Measurements from ENCODE around the gene PCK1.
A peak's percentile ranks its signal among the peaks of the same experiment; 100 is the strongest.

PCK1 gene

DNA sequence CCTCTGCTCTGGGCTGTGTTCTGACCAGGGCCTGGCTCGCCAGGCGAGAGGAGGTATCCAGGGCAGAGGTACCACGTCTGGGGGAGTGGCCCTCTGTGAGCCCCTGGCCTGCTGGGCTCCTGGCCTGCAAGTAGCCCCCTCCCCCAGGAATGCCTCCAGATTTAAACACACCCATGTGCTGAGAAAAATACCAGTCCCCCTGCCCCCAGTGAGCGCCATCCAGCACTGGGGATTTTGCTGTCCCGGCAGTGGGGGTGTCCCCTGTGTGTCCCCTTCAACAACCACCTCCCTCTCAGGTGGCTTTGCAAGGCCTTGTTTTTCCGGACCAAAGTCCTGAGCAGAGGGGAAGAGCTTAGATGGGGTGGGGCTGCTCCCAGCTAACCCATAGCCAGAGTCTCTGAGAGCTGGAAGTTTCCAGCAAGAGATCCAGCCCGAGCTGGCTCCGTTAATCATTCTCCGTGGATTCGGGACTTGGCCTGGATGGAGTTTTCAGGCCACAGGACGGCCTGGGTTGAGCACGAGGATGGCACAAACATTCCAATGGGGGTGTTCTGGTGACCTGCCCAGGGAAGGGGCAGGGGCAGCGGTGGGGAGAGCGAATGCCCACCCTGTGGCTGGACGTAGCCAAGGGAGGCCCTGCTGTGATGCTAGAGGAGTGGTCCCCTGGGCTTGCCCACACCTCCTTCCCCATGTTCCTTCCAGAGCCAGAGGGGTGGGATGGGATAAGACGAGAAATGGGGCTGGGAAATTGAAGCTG, 29.0 kb downstream of the PCK1 start:
- no peak for DNase-seq

DNA sequence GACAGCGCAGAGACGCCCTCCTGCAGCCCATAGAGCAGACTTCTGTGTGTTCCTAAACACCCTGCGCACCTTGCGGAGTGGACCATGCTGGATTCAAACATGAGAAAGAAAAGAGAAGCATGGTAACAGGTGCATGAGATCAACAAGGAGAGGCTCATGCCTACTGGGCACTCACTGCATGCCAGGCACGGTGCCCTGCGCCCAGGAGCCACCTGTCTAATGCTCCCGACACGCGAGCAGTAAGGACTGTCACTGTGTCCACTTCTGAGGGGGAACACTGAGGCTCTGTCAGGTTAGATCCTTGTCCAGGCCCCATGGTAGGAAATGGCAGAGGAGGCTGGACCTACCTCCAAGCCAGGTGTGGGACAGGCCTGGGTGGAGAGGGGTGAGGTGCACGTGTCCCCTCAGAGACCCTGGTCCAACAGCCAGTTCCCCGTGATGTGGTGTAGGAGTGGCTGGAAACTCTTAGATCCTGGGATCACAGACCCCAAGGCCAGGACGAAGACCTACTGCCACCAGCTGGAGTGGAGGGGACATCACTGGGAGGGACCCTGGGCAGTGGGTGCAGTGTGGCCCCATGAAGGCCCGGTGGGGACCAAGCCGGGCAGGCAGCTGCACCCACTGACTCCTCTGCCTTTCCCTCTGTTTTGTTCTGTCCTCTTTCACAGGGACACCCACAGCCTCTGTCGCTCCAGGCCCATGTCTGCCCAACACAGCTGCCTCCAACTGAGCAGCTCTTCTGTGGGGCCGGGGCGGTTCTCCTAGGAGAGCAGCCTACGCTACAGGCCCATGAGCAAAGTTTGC, 29.8 kb downstream of the PCK1 start:
- no peak for DNase-seq

DNA sequence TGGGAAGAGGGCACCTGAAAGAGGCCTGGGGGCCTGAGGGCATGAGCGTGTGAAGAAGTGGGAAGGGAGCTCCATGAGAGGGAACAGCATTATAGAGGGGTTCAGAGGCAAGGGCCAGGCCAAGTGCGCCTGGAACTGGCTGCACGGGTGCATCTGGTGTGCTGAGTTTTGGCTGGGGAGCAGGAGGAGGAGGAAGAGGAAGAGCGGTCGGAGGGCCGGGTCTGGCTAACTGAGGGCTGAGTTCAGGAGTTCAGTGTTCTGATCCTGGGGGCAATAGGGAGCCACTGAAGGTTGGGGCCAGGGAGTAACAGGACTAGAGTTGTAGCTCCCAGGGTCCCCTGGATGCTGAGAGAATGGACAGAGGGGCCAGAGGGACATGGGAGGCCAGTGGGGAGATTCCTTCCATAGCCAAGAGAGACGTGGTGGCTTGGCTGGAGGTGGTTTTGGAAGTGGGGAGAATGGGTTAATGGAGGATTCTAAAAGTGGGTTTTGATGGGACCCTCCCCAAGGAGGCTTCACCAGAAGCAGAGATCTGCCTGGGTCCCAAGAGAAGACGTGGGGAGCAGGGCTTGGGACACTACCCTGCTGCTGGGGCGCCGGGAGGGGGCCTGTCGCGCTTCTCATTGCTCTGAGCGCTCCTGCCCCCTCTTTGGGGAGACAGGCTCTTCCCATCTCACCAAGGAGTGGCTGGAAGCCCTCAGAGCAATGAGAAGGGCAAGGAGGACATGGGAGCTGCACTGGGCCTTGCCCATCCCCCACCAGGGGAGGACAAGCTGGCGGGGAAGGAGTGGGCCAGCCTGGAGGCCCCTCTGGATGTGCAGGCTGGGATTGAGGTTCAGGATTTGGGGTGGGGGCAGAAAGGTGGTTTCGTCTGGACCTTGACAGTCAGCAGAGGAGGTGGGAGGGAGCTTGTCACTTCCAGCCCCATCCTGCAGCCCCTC, 30.6 kb downstream of the PCK1 start:
- DNase-seq, result no peak

DNA sequence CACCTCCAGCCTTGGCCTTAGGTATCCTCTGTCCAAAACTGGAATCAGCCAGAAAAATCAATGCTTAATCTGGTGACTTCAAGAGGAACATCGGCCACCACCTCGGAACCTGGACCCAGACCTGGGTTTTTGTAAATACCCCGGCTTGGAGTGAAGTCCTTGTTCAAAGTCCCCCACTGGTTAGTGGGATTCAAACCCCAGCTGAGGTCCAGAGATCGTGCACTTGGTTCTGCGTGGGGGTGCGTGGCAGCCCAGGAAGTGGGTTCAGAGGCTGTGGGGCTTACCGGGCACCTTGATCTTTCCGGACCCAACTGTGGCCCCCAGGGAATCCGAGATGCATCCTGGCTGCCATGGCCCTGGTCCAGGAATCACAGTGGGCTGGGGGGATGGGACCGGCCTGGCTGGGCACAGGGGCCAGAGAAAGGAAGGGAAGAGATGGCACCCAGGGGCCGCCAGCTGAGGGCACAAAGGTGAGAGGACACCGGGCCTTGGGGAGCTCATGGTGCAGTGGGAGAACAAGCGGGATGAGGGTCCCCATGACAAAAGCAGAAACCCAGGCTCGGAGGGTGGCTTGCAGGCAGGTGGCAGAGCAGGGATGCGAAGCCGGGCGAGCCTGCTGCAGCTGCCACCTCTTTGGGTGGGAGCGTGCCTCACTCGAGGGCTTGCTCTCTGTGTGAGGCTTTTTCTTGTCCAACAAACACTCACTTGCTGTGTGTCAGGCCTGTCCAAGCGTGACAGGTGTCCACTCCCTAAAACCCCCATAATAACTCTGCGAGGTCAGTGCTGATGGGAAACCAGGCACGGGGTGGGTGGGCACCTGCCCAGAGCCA, 31.6 kb downstream of the PCK1 start:
- DNase-seq, result no peak

DNA sequence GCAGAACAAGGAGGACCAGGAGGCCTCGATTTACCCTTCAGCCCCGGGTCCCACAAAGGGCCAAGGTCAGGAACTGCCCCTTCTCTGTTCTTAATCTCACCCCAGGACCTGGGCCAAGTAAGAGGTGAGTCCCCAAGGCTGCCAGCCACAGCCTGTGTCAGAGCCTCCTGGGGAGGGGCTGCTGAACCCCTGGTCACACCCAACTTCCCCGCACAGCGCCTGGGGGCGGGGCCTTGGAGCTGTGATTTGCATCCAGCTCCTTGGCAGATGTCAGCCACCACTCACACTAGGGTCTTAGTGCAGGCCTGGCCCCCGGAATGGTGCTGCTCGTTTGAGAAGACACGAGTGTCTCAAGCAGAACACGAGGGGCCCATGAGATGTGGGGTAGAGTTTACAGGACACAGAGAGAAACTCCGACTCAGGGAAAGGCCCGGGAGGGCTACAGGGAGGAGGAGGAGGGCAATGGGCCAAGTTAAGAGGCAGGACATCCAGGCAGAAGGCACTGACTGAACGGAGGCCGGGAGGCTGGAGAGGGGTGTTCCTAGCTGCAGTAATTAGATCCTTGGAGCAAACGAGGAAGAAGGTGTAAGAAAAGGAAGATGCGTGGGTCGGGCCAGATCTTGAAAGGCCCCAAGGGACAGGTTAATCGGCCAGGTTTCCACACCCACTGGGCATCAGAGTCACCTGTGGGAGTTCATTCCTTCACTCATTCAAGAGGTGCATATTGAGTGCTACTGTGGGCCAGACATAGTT, 32.4 kb downstream of the PCK1 start:
- no peak for DNase-seq

DNA sequence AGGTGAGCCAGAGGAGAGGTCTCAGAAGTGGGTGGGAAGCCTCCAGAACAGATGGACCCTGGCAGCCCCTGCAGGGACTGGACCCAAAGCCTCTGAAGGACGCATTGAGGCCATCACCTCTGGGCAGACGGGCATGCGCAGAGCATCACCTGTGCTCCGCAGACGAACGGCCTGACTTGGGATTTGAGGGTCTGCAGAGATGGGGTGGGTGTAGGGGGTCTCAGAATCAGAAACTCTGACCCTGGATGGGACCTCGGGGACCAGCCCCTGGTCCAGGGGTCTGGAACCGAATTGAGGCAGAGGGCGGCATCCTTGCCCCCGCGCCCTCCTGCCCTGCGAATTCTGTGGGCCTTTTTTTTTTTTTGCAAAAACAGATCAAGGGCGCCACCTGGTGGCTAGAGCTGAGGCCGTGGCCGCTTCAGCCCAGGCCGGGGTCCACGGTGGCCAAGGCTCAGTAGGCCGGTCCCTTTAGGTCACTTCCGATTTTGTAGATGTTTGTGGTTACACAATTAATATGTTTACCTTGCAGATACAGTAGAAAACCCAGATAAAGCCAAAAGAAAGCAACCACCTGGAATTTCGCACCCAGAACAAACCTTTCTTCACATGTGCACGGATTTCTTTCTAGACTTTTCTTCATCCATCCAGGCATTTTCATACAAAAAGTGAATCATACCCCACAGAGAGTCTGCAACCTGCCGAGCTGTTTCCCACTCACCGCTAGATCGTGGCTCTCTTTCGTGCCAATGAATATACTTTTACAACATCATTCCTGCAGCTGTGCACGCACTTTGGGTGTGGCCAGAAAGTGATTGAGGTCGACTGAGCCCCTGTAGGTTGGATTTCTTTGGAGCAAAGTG, 33.4 kb downstream of the PCK1 start:
- peak; percentile 38 for DNase-seq

DNA sequence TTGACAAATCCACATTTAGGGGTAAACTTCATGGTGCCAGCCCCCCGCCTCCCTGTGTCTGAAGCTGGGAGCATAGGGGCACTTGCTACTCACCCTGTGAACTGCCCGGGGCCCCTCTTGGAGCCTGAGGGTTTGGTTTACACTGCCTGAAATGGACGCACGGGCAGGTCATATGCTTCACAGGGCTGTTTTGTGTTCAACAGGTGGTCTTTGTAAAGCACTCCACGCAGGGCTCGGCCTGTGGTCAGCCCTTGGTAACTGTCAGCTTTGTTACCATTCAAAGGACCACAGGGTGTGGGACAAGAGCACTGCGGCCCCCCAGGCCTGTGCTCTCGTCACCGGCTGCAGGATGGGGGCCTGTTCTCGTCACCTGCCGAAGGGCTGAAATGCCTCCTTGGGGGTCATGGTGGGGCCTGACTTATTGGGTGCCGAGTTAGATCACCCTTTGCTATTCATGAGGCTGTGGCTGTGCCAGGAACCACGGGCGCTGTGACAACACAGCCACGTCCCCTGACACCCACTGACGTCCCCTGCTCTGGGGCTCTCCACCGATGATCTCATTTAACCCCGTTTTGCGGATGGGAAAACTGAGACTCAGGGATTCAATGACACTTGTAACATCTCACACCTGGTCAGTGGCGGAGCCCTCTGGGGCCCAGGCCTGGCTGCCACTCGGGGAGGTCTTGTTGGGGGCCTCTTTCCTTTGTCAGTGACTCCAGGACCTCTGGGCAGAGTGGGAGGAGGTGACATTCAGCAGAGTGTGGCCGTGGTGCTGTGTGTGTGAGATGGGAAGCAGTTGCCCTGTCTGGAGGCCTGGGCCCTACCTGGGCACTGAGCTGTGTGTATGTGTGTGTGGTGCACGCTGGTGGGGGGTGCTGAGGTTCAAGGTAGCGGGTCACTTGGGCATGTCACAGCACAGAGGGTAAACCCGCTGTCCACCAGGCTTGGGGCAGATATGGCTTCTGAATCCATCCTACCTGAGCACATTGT, 34.4 kb downstream of the PCK1 start:
- DNase-seq, result no peak

DNA sequence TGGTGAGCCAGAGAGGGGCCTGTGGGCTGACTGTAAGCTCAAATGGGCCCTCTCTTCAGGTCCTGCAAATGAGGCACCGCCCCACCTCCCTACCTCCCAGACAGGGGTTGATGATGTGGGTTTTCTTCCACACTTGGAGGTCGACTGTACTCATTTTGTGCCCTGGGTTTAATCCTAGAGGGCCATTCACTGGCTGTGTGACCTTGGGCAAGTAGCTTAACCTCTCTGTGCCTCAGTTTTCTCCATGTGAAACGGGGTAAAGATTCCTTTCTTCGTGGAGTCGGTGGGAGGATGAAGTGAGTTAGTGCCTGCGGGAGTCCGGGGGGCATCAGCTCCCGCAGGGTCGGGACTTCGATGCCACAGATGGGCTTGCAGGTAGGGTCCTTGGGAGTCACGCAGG, 35.4 kb downstream of the PCK1 start:
- no peak for DNase-seq

DNA sequence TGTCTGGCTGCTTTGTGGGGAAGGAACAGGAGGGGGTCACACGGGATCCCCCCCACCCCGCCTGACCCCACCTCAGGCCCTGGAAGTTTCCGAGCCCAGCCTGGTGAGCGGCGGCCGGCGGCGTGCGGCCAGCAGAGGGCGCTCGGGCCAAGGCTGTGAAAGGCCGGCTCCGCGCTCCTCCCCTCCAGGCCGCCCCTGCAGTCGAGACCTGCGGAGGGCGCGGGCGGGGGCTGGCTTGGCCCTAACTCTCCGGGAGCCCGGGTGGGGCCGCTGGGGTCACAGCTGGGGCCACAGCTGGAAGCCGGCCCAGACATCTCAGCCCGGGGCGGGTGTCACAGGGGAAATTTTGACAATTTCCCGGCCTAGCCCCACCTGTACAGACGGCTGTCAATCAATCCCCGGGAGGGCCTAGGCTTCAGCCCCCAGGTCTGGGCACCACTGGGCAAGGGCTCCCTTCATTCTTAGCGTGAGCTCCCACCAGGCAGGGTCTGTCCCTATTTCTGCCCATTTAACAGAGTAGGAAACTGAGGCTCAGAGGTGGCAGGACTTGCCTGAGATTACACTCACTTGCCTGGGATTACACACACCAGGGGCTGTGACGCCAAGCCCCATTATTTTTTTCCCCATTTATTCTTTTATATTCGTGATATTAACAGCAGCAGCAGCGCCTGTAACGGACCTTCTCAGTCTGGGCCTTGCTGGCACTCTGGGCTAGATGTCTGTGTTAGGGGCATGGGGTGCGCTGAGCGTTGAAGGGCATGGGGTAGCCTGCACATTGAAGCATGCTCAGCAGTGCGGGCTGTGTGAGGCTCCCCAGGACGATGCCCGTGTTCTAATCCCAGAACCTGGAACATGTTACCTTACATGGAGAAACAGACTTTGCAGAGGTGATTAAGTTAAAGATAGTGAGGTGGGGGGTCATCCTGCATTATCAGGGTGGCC, 36.4 kb downstream of the PCK1 start:
- DNase-seq, result peak; percentile 58

DNA sequence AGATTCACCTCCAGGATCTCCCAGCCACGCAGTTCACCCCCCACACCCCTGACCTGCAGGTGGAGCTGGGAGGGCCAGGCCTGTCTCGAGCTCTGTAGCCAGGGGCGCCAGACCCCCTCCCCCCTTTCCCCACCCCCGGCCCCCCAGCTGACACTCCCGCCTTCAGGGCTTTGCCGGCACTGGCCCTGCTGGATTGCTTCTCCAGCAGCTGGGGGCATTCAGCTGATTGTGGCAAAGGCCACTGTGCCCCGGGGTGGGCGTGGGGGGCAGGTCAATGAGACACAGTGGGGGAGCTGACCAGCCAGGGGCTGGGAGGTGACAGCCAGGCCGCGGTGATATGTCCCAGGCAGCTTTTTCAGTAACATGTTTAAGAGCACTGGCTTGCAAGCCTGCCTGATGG, 37.1 kb downstream of the PCK1 start:
- DNase-seq, result no peak

DNA sequence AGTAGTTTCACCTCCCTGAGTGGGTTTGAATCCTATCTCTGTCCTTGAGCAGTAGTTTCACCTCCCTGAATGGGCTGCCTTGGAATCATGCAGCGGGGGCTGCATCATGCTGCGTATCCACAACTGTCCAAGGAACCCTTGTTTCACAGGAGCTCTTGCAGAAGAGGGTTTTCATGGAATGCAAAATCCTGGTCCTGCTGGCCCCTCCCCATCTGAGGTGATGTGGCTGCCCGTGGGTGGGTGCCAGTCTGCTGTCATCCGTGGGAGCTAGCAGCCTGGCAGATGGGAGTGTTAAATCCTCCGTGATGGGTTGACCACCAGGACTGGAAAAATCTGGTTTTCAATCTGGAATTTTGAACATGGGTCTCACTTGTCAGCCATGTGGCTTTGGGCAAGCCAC, 37.6 kb downstream of the PCK1 start:
- no peak for DNase-seq

DNA sequence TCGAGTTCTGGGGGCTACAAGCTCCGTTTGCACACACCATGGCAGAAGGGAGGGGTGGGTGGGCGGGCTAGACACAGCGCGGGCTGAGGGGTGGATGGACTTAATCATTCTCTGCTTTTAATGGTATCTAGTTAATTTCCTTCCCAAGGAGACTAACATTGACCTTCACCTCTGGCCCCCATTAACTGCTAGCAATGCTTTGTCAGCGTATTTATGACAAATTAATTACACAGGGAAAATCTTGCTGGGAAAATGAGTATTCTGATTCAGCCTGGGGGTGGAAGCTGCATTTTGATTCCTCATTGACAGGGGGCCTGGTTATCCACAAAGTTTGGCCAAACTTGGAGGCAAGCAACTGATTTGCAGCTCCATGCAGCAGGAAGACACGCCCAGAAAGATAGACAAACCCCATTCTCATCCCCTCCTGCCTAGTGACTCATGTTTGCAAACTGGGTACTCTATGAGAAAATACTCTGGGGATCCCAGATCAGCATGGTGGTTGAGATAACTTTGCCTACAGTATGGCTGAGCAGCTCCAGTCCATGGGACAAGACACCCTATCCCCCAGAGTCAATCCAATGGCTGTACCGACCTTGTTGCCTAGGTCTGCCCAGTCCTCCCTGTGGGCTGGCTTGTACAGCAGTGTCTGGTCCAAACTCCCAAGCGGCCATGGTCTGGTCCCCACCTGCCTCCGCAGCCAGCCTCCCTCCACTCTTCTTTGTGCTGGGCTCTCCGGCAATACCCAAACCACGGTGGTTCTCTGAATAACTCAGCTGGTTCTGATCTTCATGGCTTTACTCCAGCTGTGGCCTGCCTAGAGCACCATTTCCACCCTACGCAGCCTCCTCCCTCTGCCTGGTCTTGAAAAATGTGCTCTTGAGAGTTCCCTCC, 39.7 kb downstream of the PCK1 start:
- no peak for DNase-seq

DNA sequence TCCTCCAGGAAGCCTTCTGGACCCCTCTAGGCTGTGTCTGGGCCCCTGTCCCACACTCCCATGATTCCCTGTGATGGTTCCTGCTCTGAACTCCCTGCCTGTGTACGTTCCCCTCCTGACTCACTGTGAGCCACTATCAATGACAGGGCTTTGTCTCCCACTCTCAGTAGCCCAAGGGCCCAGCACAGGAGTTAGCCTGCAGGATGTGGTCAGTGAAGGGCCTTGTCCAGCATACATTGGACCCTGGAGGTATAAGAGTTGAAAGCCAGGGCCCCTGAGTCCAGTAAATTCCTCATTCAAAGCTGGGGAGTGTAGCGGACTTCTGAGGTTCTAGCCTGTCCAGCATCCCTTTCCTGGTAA, 40.3 kb downstream of the PCK1 start:
- no peak for DNase-seq

DNA sequence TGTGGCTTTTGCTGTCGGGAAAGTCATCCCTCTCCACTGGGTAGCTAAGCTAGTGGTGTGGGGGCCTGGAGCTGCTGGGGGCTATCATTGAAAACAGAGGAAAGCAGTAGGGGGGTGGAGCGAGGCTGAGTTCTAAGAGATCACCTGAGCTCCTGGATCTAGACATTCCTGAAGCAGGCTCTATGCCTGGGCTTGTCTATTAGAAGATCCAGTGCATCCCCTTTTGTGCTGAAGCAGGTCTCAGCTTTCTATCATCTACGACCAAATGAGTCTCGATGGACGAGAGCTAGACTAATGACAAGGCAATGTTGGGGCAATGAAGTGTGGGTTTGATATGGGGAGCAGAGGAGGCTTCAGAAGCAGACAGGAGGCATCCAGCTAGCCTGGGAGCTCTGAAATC, 40.8 kb downstream of the PCK1 start:
- DNase-seq, result no peak

DNA sequence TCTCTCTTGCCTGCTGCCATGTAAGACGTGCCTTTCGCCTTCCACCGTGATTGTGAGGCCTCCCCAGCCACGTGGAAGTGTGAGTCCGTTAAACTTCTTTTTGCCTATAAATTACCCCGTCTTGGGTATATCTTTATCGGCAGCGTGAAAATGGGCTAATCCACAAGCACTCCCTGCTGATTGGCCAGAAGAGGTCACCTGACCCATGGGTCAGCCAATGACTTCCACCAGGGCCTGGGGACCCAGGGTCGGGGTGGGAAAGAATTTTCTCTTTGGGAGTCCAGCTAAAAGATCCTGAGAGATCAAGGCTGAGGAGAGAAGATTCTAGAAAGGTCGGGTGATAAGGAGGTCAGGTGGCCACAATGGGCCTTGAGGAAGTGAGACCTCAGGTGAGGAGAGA, 42.2 kb downstream of the PCK1 start:
- DNase-seq, result no peak

DNA sequence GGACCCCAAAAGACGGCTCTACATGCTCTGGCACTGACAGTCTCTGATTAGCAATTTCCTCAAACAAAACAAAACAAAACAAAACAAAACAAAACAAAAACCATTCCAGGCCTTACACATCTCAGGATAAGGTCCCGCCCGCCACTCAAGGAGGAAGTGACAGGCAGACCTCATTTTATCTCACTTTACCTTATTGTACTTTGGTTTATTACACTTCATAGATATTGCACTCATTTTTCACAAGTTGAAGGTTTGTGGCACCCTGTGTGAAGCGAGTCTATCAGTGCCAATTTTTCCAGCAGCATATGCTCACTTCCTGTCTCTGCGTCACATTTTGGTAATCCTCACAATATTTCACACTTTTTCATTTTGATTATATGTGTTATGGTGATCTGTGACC, 44.1 kb downstream of the PCK1 start:
- DNase-seq, result no peak

DNA sequence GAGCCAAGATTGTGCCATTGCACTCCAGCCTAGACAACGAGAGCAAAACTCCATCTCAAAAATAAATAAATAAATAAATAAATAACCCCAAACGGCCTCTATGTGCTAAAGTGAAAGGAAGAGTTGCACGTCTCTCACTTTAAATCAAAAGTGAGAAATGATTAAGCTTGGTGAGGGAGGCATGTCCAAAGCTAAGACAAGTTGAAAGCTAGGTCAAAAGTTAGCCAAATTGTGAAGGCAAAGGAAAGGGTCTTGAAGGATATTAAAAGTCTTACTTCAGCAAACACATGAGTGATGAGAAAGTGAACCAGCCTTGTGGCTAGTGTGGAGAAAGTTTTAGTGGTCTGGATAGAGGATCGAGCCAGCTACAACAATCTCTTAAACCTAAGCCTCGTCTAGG, 45.0 kb downstream of the PCK1 start:
- DNase-seq, result no peak

All from stimulated activated CD4-positive, alpha-beta T cell treated with anti-CD3 and anti-CD28 coated beads, Interleukin-1b, Interleukin-23, amount 100 ng/mL, for 48 hours (primary cell).